ENCODE data around the gene USP21. TPM values are rescaled to one million over a fixed set of nuclear protein-coding genes. Genes with fewer than 3 reads are reported as not detected.

USP21 gene
- polyA plus RNA-seq, 2 of the 4 experiments (the other 2 are of a cell fraction): 22.6 to 23.6 TPM

- CTCF ChIA-PET: interaction anchor here (1.1 to 2.4 kb wide), 2 partner anchors 9 to 31 kb away, joined by 3 to 12 read pairs; no protein-coding TSS in a partner anchor
- WGBS (ENCODE audit: missing lambda C conversion rate): 99% methylated on average over 4 of the region's 4 CpGs
Observed at GRCh38 chr1:161128591-161129420, 30.5 kb upstream of the USP21 start.

GRCh38 chr1:161130266-161130665 lies 29.0 kb upstream of the USP21 start:
- ChIA-PET CTCF (interaction anchor here (1.1 to 3.6 kb wide), 2 partner anchors 13 to 36 kb away, joined by 3 to 12 read pairs; partner anchors contain the start of genes NIT1, PFDN2 and PPOX), POLR2A (no interaction called here)
- FAIRE-seq: no peak
- peaks cover 20% of the 10 kb centered on the region for H3K4me1 ChIP-seq
- H3K9me3 ChIP-seq: no peaks in the 10 kb centered on the region
- TF ChIP-seq POLR2A (IDR thresholded peaks at IDR 0.05; ENCODE audit: low read length): no peak
- TF ChIP-seq, protein P1, sequence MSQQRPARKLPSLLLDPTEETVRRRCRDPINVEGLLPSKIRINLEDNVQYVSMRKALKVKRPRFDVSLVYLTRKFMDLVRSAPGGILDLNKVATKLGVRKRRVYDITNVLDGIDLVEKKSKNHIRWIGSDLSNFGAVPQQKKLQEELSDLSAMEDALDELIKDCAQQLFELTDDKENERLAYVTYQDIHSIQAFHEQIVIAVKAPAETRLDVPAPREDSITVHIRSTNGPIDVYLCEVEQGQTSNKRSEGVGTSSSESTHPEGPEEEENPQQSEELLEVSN (IDR thresholded peaks at IDR 0.05; ENCODE audit: borderline replicate concordance, low read depth): no peak
- TF ChIP-seq, protein P2, sequence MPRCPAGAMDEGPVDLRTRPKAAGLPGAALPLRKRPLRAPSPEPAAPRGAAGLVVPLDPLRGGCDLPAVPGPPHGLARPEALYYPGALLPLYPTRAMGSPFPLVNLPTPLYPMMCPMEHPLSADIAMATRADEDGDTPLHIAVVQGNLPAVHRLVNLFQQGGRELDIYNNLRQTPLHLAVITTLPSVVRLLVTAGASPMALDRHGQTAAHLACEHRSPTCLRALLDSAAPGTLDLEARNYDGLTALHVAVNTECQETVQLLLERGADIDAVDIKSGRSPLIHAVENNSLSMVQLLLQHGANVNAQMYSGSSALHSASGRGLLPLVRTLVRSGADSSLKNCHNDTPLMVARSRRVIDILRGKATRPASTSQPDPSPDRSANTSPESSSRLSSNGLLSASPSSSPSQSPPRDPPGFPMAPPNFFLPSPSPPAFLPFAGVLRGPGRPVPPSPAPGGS (IDR thresholded peaks at IDR 0.05): no peak
- no peak for TF ChIP-seq NR3C1 (IDR thresholded peaks at IDR 0.05)
- no peak for TF ChIP-seq BHLHE40 (IDR thresholded peaks at IDR 0.05; ENCODE audit: low read depth, low read length)
- TF ChIP-seq SMC3 (IDR thresholded peaks at IDR 0.05): no peak
- no peak for TF ChIP-seq FOSB (CRISPR knock-in tag; IDR thresholded peaks at IDR 0.05)
- TF ChIP-seq, protein P3, sequence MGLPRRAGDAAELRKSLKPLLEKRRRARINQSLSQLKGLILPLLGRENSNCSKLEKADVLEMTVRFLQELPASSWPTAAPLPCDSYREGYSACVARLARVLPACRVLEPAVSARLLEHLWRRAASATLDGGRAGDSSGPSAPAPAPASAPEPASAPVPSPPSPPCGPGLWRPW (IDR thresholded peaks at IDR 0.05): no peak
- no peak for TF ChIP-seq TFCP2L1 (CRISPR knock-in tag; IDR thresholded peaks at IDR 0.05)
- TF ChIP-seq HOXA7 (CRISPR knock-in tag; IDR thresholded peaks at IDR 0.05): no peak
- no peak for TF ChIP-seq EHF (CRISPR knock-in tag; IDR thresholded peaks at IDR 0.05)
- TF ChIP-seq KDM1A (IDR thresholded peaks at IDR 0.05; ENCODE audit: low read depth): no peak
- no peak for TF ChIP-seq EHMT2 (IDR thresholded peaks at IDR 0.05; ENCODE audit: low read depth)
- no peak for TF ChIP-seq KDM5A (IDR thresholded peaks at IDR 0.05)
- no peak for TF ChIP-seq PHF8 (IDR thresholded peaks at IDR 0.05; ENCODE audit: borderline replicate concordance, low read depth)
- no peak overlapping the region for H3K27ac ChIP-seq
- H3K4me3 ChIP-seq: no peak overlapping the region
- DNase-seq (ENCODE audit: low read depth in 1 of 2, low spot score in 1 of 2): no peak
- no peak for ATAC-seq
- 61% methylated on average over 1 of the region's 1 CpG for WGBS (ENCODE audit: missing lambda C conversion rate)
- peak overlapping the region; percentile 88; the same call in 2 of the 3 replicates for H3K4me2 ChIP-seq

More at GRCh38 chr1:161128591-161129420, 30.5 kb upstream of the USP21 start:
- H3K27ac ChIP-seq: no peak overlapping the region
- ATAC-seq (no peak), DNase-seq (ENCODE audit: low read depth in 1 of 2, low spot score in 1 of 2) (no peak), FAIRE-seq (no peak)
- peaks cover 12% of the 10 kb centered on the region; the same call in 2 of the 3 replicates for H3K4me1 ChIP-seq
- H3K4me2 ChIP-seq: no peak overlapping the region
- no peak overlapping the region for H3K4me3 ChIP-seq
- POLR2A ChIA-PET: no interaction called here
- TF ChIP-seq, protein P2 (IDR thresholded peaks at IDR 0.05): no peak
- TF ChIP-seq CHD2 (IDR thresholded peaks at IDR 0.05; ENCODE audit: low read length, partially characterized antibody): no peak
- TF ChIP-seq RARB (CRISPR knock-in tag; IDR thresholded peaks at IDR 0.05): no peak
- no peak for TF ChIP-seq GATA3 (IDR thresholded peaks at IDR 0.05; ENCODE audit: borderline replicate concordance)
- no peak for TF ChIP-seq BHLHE40 (IDR thresholded peaks at IDR 0.05; ENCODE audit: low read depth, low read length)
- no peak for TF ChIP-seq HOXB13 (CRISPR knock-in tag; IDR thresholded peaks at IDR 0.05; ENCODE audit: low read depth)
- TF ChIP-seq ZFP36 (IDR thresholded peaks at IDR 0.05; ENCODE audit: borderline replicate concordance, partially characterized antibody): no peak
- TF ChIP-seq PHF8 (IDR thresholded peaks at IDR 0.05; ENCODE audit: borderline replicate concordance, low read depth): no peak
- no peak for TF ChIP-seq RFX5 (IDR thresholded peaks at IDR 0.05)
- no peak for TF ChIP-seq POLR2AphosphoS2 (conservative IDR thresholded peaks at IDR 0.05; ENCODE audit: low read length)
- H3K9me3 ChIP-seq: no peaks in the 10 kb centered on the region
